RWPE1 (cell line): ENCODE results near the gene RO60.
"Not testable (repeated sequence)": the region's sequence is repeated elsewhere in the genome, so short reads cannot be mapped to it uniquely, and the experiment has no call there.

Experiments used
- CTCF ChIA-PET: fragments of 350-600 bp; sonication (Branson Sonifier 250); formaldehyde crosslinking; extraction: SDS; loops from one replicate; lab custom pipeline; 2021; lab: Yijun Ruan, JAX
- POLR2A ChIA-PET: fragments of 400-600 bp; formaldehyde crosslinking; extraction: SDS; loops from one replicate; lab custom pipeline; 2020; ENCODE audit warnings: antibody characterized with exemption; ENCODE audit not compliant: low non-redundant PET; lab: Yijun Ruan, JAX
- DNase-seq: peaks from one replicate; pipeline ENCODE4 v3.0.0; 2012; ENCODE audit warnings: low spot score
- H3K27ac ChIP-seq: fragments of 450-650 bp; 2 replicates; pipeline ENCODE4 v1.5.1; 2017
- TF ChIP-seq, protein P1 (sequence below): fragments of 450-650 bp; conservative IDR thresholded peaks from 2 replicates; pipeline ENCODE4 v1.5.1; 2017; ENCODE audit warnings: low read depth, mild to moderate bottlenecking

Gene RO60

DNA sequence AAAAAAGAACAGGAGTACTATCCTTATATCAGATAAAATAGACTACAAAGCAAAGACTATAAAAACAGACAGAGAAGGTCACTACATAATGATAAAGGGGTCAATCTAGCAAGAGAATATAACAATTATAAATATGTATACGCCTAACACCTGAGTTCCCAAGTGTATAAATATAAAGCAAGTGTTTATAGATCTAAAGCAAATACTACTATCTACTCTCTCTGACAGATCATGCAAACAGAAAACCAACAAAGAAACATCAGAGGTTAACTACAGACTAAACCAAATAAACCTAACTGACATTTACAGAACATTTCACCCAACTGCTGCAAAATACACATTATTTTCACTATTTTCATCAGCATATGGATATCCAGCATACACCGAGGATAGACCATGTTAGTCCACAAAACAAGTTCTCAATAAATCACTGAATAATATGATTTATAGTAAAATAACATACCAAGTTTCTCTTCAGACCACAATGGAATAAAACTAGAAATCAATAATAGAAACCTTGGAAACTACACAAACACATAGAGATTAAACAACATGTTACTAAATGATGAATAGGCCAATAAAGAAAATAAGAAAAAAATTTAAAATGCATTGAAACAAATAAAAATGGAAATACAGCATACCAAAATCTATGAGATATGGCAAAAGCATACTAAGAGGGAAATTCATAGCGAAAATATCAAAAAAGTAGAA lies 22.9 kb upstream of the RO60 start:
- ChIA-PET CTCF (no interaction called here), POLR2A (no interaction called here)
- DNase-seq, result no peak
- H3K27ac ChIP-seq, result no peak overlapping the region
- TF ChIP-seq, protein P1, sequence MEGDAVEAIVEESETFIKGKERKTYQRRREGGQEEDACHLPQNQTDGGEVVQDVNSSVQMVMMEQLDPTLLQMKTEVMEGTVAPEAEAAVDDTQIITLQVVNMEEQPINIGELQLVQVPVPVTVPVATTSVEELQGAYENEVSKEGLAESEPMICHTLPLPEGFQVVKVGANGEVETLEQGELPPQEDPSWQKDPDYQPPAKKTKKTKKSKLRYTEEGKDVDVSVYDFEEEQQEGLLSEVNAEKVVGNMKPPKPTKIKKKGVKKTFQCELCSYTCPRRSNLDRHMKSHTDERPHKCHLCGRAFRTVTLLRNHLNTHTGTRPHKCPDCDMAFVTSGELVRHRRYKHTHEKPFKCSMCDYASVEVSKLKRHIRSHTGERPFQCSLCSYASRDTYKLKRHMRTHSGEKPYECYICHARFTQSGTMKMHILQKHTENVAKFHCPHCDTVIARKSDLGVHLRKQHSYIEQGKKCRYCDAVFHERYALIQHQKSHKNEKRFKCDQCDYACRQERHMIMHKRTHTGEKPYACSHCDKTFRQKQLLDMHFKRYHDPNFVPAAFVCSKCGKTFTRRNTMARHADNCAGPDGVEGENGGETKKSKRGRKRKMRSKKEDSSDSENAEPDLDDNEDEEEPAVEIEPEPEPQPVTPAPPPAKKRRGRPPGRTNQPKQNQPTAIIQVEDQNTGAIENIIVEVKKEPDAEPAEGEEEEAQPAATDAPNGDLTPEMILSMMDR, result no peak

DNA sequence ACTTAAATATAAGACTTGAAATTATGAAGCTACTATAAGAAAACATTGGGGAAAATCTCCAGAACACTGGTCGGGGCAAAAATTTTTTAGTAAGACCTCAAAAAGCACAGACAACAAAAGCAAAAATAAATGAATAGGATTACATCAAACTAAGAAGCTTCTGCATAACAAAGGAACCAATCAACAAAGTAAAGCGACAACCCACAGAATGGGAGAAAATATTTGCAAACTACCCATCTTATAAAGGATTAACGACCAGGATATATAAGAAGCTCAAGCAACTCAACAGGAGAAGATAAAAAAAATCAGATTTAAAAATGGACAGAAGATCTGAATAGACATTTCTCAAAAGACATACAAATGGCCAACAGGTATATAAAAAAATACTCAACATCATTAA lies 19.4 kb upstream of the RO60 start:
- TF ChIP-seq, protein P1, result no peak
- ChIA-PET CTCF (interaction anchor here (0.6 kb wide), 1 partner anchor 52 kb away, joined by 3 read pairs; no protein-coding TSS in a partner anchor), POLR2A (no interaction called here)
- H3K27ac ChIP-seq, result no peak overlapping the region
- no peak for DNase-seq

DNA sequence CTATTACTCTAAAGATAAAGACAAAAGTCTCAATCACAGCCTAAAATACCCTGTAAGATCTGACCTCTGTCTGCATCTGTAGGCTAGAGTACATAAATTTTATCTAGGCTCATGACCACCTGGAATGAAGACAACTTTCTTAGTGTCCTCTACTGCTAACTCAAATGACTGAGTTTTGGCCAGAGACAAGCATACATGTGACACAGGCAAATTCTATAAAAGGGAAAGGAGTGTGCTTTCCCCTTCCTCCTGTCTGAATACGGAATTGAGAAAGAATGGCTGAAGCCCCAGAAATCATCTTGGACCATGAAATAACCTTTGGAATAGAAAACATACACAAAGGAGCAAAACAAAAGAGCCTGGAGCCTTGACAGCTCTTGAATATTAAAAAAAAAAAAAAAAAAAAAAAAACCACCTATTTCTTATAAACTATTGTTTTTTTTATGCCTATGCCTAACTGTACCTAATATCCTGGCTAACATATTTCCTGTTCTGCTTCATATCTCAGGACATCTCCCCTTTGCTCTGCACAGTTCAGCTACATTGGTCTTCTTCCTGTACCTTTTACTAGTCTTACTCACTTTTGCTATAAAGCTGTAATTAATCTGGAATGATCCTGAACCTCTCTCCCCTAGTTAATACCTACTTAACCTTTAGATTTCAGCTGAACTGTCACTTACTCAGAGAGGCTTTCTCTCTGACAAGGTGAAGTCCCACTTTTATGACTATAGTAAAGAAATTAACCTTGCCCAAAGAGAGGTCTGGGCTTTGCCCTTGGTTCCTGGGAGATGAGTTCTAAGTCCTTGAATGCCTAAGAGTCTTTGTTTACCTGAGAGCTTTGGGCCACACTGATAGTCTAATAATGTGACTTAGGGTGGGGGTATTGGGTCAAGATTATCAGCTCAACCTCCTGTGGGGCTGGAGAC lies 16.4 kb upstream of the RO60 start:
- ChIA-PET POLR2A (no interaction called here), CTCF (interaction anchor here (0.7 to 1.3 kb wide), 2 partner anchors 15 to 146 kb away, joined by 3 to 5 read pairs; no protein-coding TSS in a partner anchor)
- H3K27ac ChIP-seq, result no peak overlapping the region
- TF ChIP-seq, protein P1, result no peak
- no peak for DNase-seq

DNA sequence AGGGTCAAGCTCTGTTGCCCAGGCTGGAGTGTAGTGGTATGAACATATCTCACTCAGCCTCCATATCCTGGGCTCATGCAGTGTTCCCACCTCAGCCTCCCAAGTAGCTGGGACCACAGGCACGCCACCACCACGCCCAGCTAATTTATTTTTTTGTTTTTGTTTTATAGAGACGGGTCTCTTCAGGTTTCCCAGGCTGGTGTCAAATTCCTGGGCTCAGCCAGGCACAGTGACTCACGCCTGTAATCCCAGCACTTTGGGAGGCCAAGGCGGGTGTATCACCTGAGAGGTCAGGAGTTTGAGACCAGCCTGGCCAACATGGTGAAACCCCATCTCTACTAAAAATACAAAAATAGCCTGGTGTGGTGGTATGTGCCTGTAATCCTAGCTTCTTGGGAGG lies 10.5 kb upstream of the RO60 start:
- H3K27ac ChIP-seq, result peak overlapping the region; percentile 50
- POLR2A ChIA-PET, DNase-seq: not testable (repeated sequence)
- CTCF ChIA-PET, result interaction anchor here (0.6 kb wide), 2 partner anchors 51 to 253 kb away, joined by 3 read pairs; no protein-coding TSS in a partner anchor

DNA sequence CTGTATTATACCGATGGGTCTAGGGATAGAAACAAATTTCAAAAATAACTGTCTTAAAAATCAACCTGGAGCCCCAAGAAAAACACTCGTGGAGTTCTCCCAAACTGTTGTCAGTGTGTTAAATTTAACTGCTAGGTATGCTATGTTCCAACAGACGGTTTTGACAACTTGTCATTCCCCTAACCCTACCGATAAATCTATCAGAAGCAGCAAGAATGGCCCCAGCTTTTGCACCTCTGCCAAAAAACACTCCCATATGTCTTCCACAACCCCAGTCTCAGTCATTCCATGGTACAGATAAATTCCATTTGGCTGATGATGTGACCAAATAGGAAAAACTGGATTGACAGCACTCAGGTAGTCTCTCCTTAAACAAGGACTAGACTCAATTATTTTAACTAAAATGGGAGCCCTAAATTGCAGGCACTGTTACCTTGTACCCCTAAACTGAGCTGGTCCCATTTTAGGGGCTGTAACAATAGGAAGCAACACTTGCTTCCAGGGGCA lies 5.2 kb upstream of the RO60 start:
- DNase-seq, result no peak
- TF ChIP-seq, protein P1, result no peak
- CTCF ChIA-PET, result no interaction called here
- H3K27ac ChIP-seq, result no peak overlapping the region
- POLR2A ChIA-PET, result no interaction called here

DNA sequence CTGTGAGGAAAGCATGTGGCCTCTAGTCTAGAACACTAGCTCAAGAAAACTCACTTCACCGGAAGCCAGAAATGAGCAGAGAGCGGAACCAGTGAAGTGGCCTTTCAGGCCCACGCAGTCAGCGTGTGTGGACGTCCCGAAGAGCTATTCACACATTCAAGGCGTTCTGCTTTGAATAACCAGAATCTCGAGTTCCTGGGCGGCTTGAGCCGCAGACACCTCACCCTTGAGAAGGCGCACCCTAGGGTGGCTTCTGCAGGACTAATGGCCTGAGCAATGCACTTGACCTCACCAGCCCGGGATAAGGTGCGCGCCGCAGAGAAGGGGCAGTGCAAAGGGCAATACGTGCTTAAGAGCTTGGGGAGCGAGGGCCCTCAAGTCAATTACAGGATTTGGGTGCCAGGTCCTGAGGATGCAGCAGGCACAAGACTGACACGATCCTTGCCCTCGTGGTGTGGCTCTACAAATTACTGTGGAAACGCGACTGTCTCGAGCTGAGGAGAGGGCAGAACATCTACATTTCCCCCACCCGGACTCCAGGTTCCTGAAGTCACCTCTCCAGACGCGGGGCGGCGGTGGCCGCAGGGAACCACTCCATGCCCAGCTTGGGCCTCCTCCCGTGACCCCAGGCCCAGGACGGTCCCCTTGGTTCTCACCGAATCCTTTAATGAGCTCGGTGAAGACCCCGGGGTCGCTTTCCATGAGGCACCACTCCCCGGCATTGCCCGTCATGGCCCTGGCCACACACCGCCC lies 707 bp upstream of the RO60 start:
- DNase-seq, result peak; percentile 32
- TF ChIP-seq, protein P1, result no peak

More for the DNA sequence above, 707 bp upstream of the RO60 start:
- CTCF ChIA-PET, result interaction anchor here (0.6 to 0.8 kb wide), 5 partner anchors 9 to 661 kb away, joined by 3 to 5 read pairs (median 3); no protein-coding TSS in a partner anchor
- H3K27ac ChIP-seq, result peak overlapping the region; percentile 98
- POLR2A ChIA-PET, result interaction anchor here (0.7 to 1.3 kb wide), 3 partner anchors 17 to 63 kb away, joined by 3 to 5 read pairs (median 3); partner anchors contain the start of genes CDC73 and GLRX2
